Neuronal stem cell (in vitro differentiated cells): ENCODE measurements around the gene TNFRSF21.

Experiments
- DNase-seq: peaks from one replicate; pipeline ENCODE4 v3.0.0-alpha.2; 2013; ENCODE audit warnings: low spot score
- H2AFZ ChIP-seq: one replicate; pipeline ENCODE4 v1.6.1; 2013; ENCODE audit warnings: mild to moderate bottlenecking, low read length, inconsistent platforms
- H2AK5ac ChIP-seq: 2 replicates; pipeline ENCODE4 v1.6.1; 2013; ENCODE audit warnings: low read depth, mild to moderate bottlenecking, inconsistent platforms, low read length, moderate library complexity, mixed read lengths
- H2BK120ac ChIP-seq: 2 replicates; pipeline ENCODE4 v1.6.1; 2013; ENCODE audit warnings: low read depth, mild to moderate bottlenecking, inconsistent platforms, low read length, moderate library complexity, mixed read lengths
- H2BK12ac ChIP-seq: one replicate; pipeline ENCODE4 v1.6.1; 2013; ENCODE audit warnings: low read length, inconsistent platforms
- H2BK15ac ChIP-seq: 2 replicates; pipeline ENCODE4 v1.6.1; 2013; ENCODE audit warnings: mild to moderate bottlenecking, low read length, inconsistent platforms, mixed read lengths
- H2BK5ac ChIP-seq: one replicate; pipeline ENCODE4 v1.6.1; 2013; ENCODE audit warnings: inconsistent platforms, mild to moderate bottlenecking, low read length, moderate library complexity
- H3K14ac ChIP-seq: one replicate; pipeline ENCODE4 v1.6.1; 2013; ENCODE audit warnings: low read length, inconsistent platforms
- H3K18ac ChIP-seq: 2 replicates; pipeline ENCODE4 v1.6.1; 2013; ENCODE audit warnings: low read length, inconsistent platforms
- H3K23ac ChIP-seq: 2 replicates; pipeline ENCODE4 v1.6.1; 2013; ENCODE audit warnings: low read depth, mild to moderate bottlenecking, mixed read lengths, low read length, inconsistent platforms; ENCODE audit not compliant: poor library complexity
- H3K27ac ChIP-seq: replicated peaks from 3 replicates; pipeline ENCODE4 v1.5.1; 2013; ENCODE audit warnings: low read length, inconsistent platforms
- H3K27me3 ChIP-seq, 3 experiments: 2 replicates each; pipeline ENCODE4 v1.6.1; 2013; ENCODE audit warnings: low read length in 3 of 3, mild to moderate bottlenecking in 2 of 3, inconsistent platforms in 1 of 3, low read depth in 1 of 3, mixed read lengths in 1 of 3, moderate library complexity in 1 of 3; ENCODE audit not compliant: control insufficient read depth in 3 of 3, insufficient read depth in 3 of 3
- H3K36me3 ChIP-seq, 2 donors: replicated peaks in 1 of 2; 2 replicates each; pipeline ENCODE4 v1.6.1; 2013; ENCODE audit warnings: low read length in 2 of 2; ENCODE audit not compliant: control insufficient read depth in 2 of 2, insufficient read depth in 2 of 2
- H3K4ac ChIP-seq: 2 replicates; pipeline ENCODE4 v1.6.1; 2013; ENCODE audit warnings: inconsistent platforms, mild to moderate bottlenecking, low read length, moderate library complexity
- H3K4me1 ChIP-seq, 2 donors: 1 replicate in 1 of 2; 2 replicates in 1 of 2; pipeline ENCODE4 v1.6.1; 2013; ENCODE audit warnings: low read length in 2 of 2, low read depth in 1 of 2; ENCODE audit not compliant: control insufficient read depth in 2 of 2, insufficient read depth in 1 of 2
- H3K4me2 ChIP-seq: one replicate; pipeline ENCODE4 v1.6.1; 2013; ENCODE audit warnings: mild to moderate bottlenecking, low read length, inconsistent platforms; ENCODE audit not compliant: insufficient read depth, poor library complexity, severe bottlenecking
- H3K4me3 ChIP-seq, 2 donors: 2 replicates each; pipeline ENCODE4 v1.5.1; 2013; ENCODE audit warnings: low read length in 2 of 2, mild to moderate bottlenecking in 2 of 2, inconsistent platforms in 1 of 2, moderate library complexity in 1 of 2
- H3K79me1 ChIP-seq: one replicate; pipeline ENCODE4 v1.6.1; 2013; ENCODE audit warnings: low read depth, mild to moderate bottlenecking, inconsistent platforms, low read length, moderate library complexity
- H3K9ac ChIP-seq: one replicate; pipeline ENCODE4 v1.6.1; 2013; ENCODE audit warnings: mild to moderate bottlenecking, low read depth, low read length, inconsistent platforms; ENCODE audit not compliant: poor library complexity
- H3K9me3 ChIP-seq, 2 donors: replicated peaks in 1 of 2; 2 replicates each; pipeline versions ENCODE3 to v1.6.1; 2013; ENCODE audit warnings: low read length in 2 of 2, mild to moderate bottlenecking in 2 of 2, inconsistent platforms in 1 of 2, low read depth in 1 of 2, mixed read lengths in 1 of 2, moderate library complexity in 1 of 2; ENCODE audit not compliant: control insufficient read depth in 2 of 2, insufficient read depth in 1 of 2
- H4K8ac ChIP-seq: one replicate; pipeline ENCODE4 v1.6.1; 2013; ENCODE audit warnings: low read depth, mild to moderate bottlenecking, inconsistent platforms, low read length, moderate library complexity
- H4K91ac ChIP-seq: one replicate; pipeline ENCODE4 v1.6.1; 2013; ENCODE audit warnings: low read length, low read depth, mild to moderate bottlenecking, inconsistent platforms; ENCODE audit not compliant: poor library complexity
- WGBS, 2 donors: extraction: QIAGEN DNeasy Blood & Tissue Kit; methylation state at CpG; one replicate each; pipeline ENCODE4 v1.1.7; 2013; ENCODE audit warnings: missing lambda C conversion rate in 2 of 2, mixed read lengths in 1 of 2; ENCODE audit not compliant: insufficient read length in 2 of 2, insufficient replicate concordance in 1 of 2; ENCODE audit errors: extremely low coverage in 2 of 2; 5-methylcytosine and 5-hydroxymethylcytosine counted together

Gene TNFRSF21

GRCh38 chr6:47308552-47309290, 984 bp downstream of the TNFRSF21 start:
- peak overlapping the region; percentile 79 for H2BK5ac ChIP-seq
- H3K27me3 ChIP-seq, result peaks cover 0 to 14% (median 0%) of the 10 kb centered on the region in 3 experiments
- H3K9ac ChIP-seq, result peak overlapping the region; percentile 95
- peak overlapping the region; percentile 96 for H2BK15ac ChIP-seq
- H2AFZ ChIP-seq, result peak overlapping the region; percentile 99
- peak overlapping the region; percentile 77 for H3K4me2 ChIP-seq
- peaks cover 3% of the 10 kb centered on the region in 2 donors for H3K4me1 ChIP-seq
- no peak overlapping the region for H4K91ac ChIP-seq
- no peak overlapping the region for H2BK120ac ChIP-seq
- no peak overlapping the region for H2BK12ac ChIP-seq
- H3K9me3 ChIP-seq, result no peaks in the 10 kb centered on the region
- no peaks in the 10 kb centered on the region for H3K36me3 ChIP-seq
- H3K4me3 ChIP-seq, result peak overlapping the region; percentile 74 to 97
- WGBS, 2 donors, result no CpG with 5 or more reads among the region's 48 CpGs
- peak overlapping the region; percentile 42 for H2AK5ac ChIP-seq
- peaks cover 5% of the 10 kb centered on the region for H3K79me1 ChIP-seq
- H3K4ac ChIP-seq, result no peak overlapping the region
- H3K27ac ChIP-seq, result no peak overlapping the region
- H3K18ac ChIP-seq, result peak overlapping the region; percentile 97
- no peak overlapping the region for H4K8ac ChIP-seq
- H3K23ac ChIP-seq, result peak overlapping the region; percentile 95
- peak; percentile 37 for DNase-seq
- H3K14ac ChIP-seq, result no peak overlapping the region

- Histone ChIP-seq H2BK5ac (no peak overlapping the region), H3K4me2 (peak overlapping the region; percentile 77), H3K36me3 (no peaks in the 10 kb centered on the region), H3K4ac (no peak overlapping the region), H3K4me1 (peaks cover 3% of the 10 kb centered on the region in 2 donors), H3K79me1 (peaks cover 5% of the 10 kb centered on the region), H3K9me3 (no peaks in the 10 kb centered on the region), H2AFZ (peak overlapping the region; percentile 99), H3K9ac (no peak overlapping the region), H4K91ac (no peak overlapping the region), H4K8ac (no peak overlapping the region), H3K18ac (no peak overlapping the region), H3K27me3 (peaks cover 0 to 14% (median 0%) of the 10 kb centered on the region in 3 experiments), H3K27ac (no peak overlapping the region), H2BK15ac (no peak overlapping the region), H3K14ac (no peak overlapping the region), H3K4me3 (peak overlapping the region; percentile 74 to 97), H2BK120ac (no peak overlapping the region), H2BK12ac (no peak overlapping the region), H3K23ac (no peak overlapping the region), H2AK5ac (no peak overlapping the region)
- no CpG with 5 or more reads among the region's 3 CpGs for WGBS, 2 donors
- no peak for DNase-seq
Observed at GRCh38 chr6:47308198-47308517, 1.5 kb downstream of the TNFRSF21 start.

GRCh38 chr6:47307362-47308197, 2.1 kb downstream of the TNFRSF21 start:
- Histone ChIP-seq H3K14ac (no peak overlapping the region), H3K27ac (no peak overlapping the region), H2AK5ac (no peak overlapping the region), H3K4me1 (peaks cover 3% of the 10 kb centered on the region in 2 donors), H2BK120ac (no peak overlapping the region), H3K4me3 (peak overlapping the region in 1 of 2 donors; percentile 43), H2AFZ (peak overlapping the region; percentile 99), H2BK5ac (no peak overlapping the region), H4K91ac (no peak overlapping the region), H3K79me1 (peaks cover 5% of the 10 kb centered on the region), H3K4ac (no peak overlapping the region), H3K18ac (no peak overlapping the region), H3K4me2 (peak overlapping the region; percentile 77), H3K9me3 (no peaks in the 10 kb centered on the region), H4K8ac (no peak overlapping the region), H3K23ac (no peak overlapping the region), H3K9ac (no peak overlapping the region), H2BK12ac (no peak overlapping the region), H3K36me3 (no peaks in the 10 kb centered on the region), H3K27me3 (peaks cover 0 to 12% (median 0%) of the 10 kb centered on the region in 3 experiments), H2BK15ac (no peak overlapping the region)
- DNase-seq, result no peak
- no CpG with 5 or more reads among the region's 7 CpGs for WGBS, 2 donors

DNA sequence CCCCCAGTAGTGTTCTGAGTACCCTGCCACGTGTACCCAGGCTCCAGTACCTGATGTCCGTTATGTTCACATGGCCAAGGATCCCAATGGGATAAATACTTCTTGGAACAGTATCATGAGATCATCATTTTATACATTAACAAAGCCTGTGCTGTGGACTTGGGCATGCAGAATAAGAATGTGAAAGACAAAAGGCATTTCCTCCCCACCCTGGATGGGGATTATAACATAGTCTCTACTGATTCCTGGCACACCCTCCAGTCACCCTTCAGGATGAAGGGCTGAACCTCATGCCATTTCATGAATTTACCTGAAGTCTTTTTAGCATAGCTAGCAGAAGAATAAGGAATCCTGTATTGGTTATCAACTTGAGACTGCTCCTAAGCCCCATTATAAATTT, 2.8 kb downstream of the TNFRSF21 start:
- Histone ChIP-seq H3K9ac (no peak overlapping the region), H4K91ac (no peak overlapping the region), H2AFZ (no peak overlapping the region), H3K4me2 (no peak overlapping the region), H3K4me1 (peaks cover 3% of the 10 kb centered on the region in 2 donors), H4K8ac (no peak overlapping the region), H2BK15ac (no peak overlapping the region), H2AK5ac (no peak overlapping the region), H3K4ac (no peak overlapping the region), H3K36me3 (no peaks in the 10 kb centered on the region), H3K23ac (no peak overlapping the region), H3K79me1 (peaks cover 7% of the 10 kb centered on the region), H3K27me3 (peaks cover 0 to 10% (median 0%) of the 10 kb centered on the region in 3 experiments), H3K18ac (no peak overlapping the region), H3K27ac (no peak overlapping the region), H2BK120ac (no peak overlapping the region), H2BK5ac (no peak overlapping the region), H3K9me3 (no peaks in the 10 kb centered on the region), H3K14ac (no peak overlapping the region), H2BK12ac (no peak overlapping the region), H3K4me3 (no peak overlapping the region)
- WGBS, 2 donors, result no CpG with 5 or more reads among the region's 2 CpGs
- DNase-seq, result no peak
